ENCODE results near the gene KCNQ1.

DNA sequence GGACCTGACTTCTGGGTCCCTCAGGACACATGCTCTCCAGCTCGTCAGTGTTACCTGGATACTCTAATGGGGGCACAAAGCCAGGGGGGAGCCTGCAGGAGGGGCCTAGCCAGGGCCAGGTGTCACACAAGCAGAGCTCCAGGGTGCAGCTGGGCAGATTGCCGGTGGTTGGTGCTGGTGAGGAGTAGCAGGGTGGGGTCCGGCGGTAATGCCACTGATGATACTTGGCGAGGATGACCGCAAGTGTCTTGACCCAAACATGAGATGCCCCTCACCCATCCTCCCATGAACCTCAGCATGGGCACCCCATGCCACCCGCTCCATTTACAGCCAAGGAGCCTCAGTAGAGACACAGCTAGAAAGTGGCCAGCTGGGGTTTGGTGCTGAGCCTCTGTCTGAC lies 270.1 kb downstream of the KCNQ1 start:
- TF ChIP-seq, protein P1, sequence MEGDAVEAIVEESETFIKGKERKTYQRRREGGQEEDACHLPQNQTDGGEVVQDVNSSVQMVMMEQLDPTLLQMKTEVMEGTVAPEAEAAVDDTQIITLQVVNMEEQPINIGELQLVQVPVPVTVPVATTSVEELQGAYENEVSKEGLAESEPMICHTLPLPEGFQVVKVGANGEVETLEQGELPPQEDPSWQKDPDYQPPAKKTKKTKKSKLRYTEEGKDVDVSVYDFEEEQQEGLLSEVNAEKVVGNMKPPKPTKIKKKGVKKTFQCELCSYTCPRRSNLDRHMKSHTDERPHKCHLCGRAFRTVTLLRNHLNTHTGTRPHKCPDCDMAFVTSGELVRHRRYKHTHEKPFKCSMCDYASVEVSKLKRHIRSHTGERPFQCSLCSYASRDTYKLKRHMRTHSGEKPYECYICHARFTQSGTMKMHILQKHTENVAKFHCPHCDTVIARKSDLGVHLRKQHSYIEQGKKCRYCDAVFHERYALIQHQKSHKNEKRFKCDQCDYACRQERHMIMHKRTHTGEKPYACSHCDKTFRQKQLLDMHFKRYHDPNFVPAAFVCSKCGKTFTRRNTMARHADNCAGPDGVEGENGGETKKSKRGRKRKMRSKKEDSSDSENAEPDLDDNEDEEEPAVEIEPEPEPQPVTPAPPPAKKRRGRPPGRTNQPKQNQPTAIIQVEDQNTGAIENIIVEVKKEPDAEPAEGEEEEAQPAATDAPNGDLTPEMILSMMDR (conservative IDR thresholded peaks at IDR 0.05; ENCODE audit: low read depth in 2 of 2), result no peak
- TF ChIP-seq, protein P2, sequence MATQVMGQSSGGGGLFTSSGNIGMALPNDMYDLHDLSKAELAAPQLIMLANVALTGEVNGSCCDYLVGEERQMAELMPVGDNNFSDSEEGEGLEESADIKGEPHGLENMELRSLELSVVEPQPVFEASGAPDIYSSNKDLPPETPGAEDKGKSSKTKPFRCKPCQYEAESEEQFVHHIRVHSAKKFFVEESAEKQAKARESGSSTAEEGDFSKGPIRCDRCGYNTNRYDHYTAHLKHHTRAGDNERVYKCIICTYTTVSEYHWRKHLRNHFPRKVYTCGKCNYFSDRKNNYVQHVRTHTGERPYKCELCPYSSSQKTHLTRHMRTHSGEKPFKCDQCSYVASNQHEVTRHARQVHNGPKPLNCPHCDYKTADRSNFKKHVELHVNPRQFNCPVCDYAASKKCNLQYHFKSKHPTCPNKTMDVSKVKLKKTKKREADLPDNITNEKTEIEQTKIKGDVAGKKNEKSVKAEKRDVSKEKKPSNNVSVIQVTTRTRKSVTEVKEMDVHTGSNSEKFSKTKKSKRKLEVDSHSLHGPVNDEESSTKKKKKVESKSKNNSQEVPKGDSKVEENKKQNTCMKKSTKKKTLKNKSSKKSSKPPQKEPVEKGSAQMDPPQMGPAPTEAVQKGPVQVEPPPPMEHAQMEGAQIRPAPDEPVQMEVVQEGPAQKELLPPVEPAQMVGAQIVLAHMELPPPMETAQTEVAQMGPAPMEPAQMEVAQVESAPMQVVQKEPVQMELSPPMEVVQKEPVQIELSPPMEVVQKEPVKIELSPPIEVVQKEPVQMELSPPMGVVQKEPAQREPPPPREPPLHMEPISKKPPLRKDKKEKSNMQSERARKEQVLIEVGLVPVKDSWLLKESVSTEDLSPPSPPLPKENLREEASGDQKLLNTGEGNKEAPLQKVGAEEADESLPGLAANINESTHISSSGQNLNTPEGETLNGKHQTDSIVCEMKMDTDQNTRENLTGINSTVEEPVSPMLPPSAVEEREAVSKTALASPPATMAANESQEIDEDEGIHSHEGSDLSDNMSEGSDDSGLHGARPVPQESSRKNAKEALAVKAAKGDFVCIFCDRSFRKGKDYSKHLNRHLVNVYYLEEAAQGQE (IDR thresholded peaks at IDR 0.05; ENCODE audit: unreplicated experiment), result no peak
- TF ChIP-seq CREB1 (CRISPR knock-in tag; IDR thresholded peaks at IDR 0.05; ENCODE audit: low read depth), result no peak
- TF ChIP-seq POLR2AphosphoS5 (IDR thresholded peaks at IDR 0.05; ENCODE audit: low read depth), result no peak
- TF ChIP-seq, protein P3, sequence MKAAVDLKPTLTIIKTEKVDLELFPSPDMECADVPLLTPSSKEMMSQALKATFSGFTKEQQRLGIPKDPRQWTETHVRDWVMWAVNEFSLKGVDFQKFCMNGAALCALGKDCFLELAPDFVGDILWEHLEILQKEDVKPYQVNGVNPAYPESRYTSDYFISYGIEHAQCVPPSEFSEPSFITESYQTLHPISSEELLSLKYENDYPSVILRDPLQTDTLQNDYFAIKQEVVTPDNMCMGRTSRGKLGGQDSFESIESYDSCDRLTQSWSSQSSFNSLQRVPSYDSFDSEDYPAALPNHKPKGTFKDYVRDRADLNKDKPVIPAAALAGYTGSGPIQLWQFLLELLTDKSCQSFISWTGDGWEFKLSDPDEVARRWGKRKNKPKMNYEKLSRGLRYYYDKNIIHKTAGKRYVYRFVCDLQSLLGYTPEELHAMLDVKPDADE (IDR thresholded peaks at IDR 0.05), result no peak
- no peak for TF ChIP-seq EZH2phosphoT487 (IDR thresholded peaks at IDR 0.05; ENCODE audit: unreplicated experiment)
- no peak for TF ChIP-seq STAT1 (IDR thresholded peaks at IDR 0.05; ENCODE audit: unreplicated experiment)
- no peak for TF ChIP-seq EZH2 (IDR thresholded peaks at IDR 0.05; ENCODE audit: low read depth, unreplicated experiment)

Data from GM23338 (cell line).